HS-27A (cell line): Measurements from ENCODE around the gene SLC22A23.

Experiments used
- DNase-seq: peaks from one replicate; pipeline ENCODE4 v3.0.0-alpha.2; 2012; ENCODE audit warnings: low read depth, missing footprints

Gene SLC22A23

DNA sequence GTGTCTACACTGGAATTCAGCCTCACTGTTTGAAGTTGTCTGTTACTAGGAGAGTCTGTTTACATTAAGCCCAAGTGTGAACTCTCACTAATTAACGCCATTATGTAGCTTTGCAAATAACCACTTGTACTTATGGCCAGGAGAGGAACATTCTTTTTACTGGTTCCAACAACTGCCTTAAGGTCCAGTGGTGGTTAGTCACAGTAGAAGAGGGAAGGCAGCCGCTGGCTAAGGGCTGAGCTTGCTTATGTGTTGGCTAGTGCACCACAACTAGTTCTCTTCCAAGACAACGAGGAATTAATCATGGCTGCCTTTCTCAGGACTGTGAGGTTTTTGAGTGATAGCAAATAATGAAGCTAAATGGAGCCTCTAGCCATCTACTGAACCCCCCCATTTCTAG lies 14.9 kb upstream of the SLC22A23 start:
- no peak for DNase-seq

DNA sequence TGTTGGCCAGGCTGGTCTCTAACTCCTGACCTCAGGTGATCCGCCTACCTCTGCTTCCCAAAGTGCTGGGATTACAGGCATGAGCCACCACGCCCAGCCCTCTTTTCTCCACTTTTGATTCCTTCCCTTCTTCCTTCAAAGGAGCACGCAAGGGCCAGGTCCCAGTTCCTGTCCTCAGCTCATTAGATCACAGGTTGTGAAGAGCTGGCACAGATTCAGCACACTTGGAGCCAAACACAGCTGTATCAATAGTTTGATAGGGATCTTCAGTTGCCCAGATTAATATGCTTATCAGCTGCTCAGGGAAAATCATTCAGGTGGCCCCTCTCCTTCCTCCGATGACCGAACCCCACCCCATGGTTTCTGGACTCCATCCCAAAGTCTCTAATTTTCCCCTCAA lies 14.4 kb upstream of the SLC22A23 start:
- no peak for DNase-seq

GRCh38 chr6:3468585-3468984 lies 11.7 kb upstream of the SLC22A23 start:
- no peak for DNase-seq

DNA sequence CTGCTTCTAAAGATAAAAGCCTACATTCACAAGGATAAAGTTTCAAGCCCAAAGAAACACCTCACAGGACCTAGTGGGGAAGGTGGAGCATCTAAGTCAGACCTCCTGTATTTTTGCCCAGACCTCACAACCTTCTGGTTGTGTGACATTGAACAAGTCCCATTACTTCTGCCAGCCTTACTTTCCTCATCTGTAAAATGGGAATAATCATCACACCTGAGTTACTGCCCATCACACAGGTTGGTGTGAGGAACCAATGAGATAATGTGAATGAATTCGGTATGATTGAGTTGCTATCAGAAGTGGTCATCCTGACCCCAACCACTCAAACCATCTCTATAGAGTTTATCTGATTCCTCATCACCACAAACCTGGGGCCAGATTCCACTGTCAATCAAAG lies 11.1 kb upstream of the SLC22A23 start:
- no peak for DNase-seq

DNA sequence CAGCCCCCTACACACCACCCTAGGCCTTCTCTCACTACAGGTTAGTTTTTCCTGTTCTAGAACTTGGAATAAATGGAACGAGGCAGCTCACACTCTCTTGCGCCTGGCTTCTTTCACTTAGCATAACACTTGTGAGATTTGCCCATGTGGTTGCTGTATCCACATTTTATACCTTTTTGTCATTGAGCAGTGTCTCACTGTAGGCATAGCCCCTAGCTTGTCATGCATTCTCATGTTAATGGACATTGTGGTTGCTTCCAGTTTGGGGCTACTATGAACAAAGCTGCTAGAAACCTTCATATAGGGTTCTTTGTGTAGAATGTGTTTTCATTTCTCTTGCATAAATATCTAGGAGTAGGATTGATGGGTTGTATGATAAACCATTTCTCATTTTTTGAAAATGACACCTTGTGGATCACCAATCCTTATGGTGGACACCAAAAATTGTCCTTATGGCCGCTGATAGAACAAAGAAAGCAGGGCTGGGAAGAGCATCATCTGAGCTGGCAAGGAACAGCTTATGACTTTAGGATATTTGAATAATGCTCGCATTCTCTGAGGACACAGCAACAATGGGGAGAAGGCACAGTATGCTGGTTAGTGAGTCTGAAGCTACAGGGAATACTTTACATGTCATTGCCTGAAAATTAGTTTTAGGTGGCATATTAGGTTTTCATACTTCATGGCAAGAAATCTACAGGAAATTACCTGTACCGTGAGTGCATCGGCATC lies 9.8 kb upstream of the SLC22A23 start:
- DNase-seq = no peak

- no peak for DNase-seq
These were observed 3.4 kb upstream of the SLC22A23 start for GRCh38 chr6:3460253-3460652.

- no peak for DNase-seq
These were observed 2.0 kb upstream of the SLC22A23 start for GRCh38 chr6:3458706-3459421.

DNA sequence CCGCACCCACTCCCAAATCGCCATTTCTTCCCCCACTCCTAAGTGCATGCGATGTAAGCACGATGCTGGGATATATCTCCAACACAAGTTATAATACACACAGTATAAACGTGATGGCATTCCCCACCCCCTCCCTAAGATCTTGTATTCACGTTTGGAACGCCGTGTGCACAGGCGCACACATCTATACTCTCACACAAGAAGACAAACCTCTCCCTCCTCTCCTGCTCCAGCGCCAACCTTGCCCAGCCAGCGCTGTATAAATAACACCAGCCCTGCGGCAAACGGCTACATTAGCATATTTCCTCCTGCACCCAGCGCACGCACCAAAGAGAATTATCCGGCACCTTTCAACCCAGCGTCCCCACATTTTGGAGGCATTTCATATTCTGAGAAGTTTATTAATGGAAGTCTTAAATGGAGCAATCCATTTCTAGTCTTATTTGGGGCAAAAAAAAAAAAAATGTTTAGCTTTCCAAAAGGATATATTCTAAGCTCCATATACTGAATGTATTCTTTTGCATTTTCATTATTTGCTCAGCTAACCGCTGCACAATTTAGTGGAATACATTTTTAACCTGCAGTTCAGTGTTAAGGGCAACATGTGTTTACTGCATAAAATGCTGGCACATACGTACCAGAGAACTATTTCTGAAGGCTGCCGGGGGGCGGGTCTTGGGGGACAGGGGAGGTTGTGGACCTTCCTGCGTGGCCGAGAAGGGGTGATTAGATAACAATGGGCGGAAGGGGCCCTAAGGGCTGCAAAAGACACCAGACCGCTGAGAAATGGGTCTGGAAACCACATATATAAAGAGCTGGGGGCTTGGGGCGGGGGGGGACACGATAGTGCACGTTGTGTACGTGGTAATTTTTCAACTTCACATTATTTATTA lies 1.1 kb upstream of the SLC22A23 start:
- DNase-seq = no peak

GRCh38 chr6:3456395-3456897 lies 404 bp downstream of the SLC22A23 start:
- no peak for DNase-seq

- no peak for DNase-seq
These were observed 1.1 kb downstream of the SLC22A23 start for GRCh38 chr6:3455569-3456394.

DNA sequence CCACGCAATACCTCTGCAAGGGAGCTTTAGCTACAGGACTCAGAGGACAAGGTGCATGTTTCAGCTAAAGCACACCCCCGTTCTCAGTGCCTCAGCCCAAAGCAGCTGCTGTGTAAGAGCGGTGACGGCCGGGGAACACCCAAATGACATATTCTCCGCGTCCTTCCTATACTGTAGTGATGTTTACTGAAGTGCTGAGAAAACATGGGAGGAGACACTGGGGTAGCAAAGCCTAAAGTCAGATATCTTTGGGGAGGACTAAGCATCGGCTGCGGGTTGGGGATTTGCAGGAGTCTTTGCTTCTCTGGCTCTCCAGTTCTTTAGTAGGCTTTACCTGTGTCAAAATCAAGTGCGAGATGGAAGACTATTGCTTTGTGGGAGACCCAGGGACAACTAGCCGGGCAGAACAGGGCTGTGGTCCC lies 1.7 kb downstream of the SLC22A23 start:
- no peak for DNase-seq

DNA sequence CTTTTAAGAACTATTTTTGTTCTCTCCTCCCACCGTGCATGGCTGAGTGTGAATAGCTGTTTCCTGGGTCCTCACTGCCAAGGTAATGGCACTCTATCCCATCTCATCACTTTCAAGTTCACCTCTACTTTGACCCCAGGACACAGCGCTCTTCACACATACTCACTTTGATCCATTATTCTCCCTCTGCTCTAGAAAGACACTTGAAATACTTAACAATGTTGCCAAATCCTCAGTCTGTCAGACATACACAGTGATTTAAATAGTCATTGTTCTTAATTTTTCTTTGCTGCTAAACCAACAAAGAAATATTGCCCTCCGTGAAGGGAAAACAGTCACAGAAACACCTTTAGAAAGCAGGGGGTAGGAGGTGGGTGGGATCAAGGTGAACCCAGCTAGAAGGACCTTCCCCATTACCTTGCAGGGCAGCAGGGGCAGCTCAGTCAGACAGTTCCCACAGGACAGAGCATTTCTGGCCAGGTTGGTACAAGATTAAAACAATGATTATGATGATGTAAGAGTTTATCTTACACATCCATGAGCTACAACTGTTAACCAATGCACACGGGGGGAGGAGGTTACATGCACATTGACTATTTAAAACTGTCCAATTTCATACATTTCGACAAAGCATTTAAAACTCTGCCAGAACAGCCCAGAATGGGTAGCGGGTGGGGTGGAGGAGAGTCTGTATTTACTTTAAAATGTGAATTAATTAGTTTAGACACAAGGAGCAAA lies 2.4 kb downstream of the SLC22A23 start:
- DNase-seq = no peak

DNA sequence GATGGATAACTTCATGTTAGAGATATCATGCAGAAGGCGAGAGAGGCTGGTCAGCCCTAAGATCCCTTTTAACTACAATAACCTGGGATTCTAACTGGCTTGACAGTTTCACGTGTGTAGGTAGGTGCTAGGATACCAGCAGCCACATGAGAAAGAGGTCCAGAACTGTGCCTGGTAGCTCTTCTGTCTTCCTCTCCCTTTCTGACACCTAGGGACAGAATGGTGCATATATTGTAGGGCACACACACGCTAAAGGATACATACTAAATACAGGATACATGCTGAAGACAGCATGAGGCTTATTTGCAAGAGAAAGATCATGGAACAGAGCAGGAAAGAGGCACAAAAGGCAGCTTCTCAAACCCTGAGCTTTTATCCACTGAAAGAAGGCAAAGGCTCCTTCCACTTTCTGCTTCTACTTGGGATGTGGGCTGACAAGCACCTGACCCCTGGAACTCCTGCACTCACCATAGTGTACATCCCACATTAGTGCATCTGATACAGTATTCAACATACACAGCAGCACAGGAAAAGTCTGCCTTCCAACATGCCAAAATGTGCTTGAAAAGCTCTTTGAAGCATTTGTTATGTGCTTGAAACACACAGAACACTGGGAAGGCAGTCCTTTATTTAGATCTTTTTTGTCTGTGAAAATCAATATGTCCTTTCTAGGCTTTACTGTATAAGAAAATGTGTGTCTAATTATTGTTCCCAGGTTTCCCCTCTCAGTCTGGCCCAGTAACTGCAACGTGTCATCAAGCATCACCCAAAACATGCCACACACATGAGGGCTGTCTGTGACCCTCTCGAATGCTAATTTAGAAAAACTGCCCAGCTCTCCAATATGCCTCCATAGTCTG lies 3.2 kb downstream of the SLC22A23 start:
- no peak for DNase-seq

DNA sequence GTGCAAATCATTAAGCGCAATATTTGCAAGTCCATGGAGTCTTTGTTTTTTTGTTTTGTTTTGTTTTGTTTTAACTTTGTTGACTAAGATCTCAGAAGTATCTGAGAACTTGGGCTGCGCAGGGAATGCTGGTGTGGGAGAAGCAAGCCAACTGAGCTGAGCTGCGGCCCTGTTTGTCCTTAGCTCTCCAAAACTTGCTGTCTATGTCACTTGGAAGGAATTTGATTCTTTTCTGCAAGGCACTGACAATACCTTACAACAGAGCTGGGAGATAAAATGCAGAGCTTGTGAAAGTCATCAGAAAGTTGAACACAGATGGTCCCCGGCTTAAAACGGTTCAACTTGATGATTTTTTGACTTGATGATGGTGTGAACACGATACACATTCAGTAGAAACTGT lies 5.4 kb downstream of the SLC22A23 start:
- DNase-seq = no peak

- no peak for DNase-seq
These were observed 6.0 kb downstream of the SLC22A23 start for GRCh38 chr6:3450888-3451287.

GRCh38 chr6:3449750-3450305 lies 7.0 kb downstream of the SLC22A23 start:
- DNase-seq = no peak

DNA sequence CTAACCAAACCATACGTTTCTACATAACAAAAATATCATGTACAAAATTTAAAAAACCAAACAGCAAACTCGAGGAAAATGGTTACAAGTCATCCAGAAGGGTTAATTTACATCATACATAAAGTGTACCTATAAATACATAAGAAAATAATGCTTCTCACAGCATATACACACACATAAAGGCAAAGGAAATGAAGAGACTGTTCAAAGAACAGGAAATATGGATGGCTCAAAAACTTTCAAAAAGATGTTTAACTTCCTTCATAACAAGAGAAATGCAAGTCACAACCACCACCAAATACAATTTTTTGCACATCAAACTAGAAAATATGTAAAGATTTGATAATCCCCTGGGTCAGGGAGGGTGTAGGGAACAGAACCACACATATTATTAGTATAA lies 7.5 kb downstream of the SLC22A23 start:
- no peak for DNase-seq

GRCh38 chr6:3447005-3447404 lies 9.8 kb downstream of the SLC22A23 start:
- DNase-seq = no peak

GRCh38 chr6:3446184-3446583 lies 10.7 kb downstream of the SLC22A23 start:
- no peak for DNase-seq
